GM12865 (cell line): ENCODE measurements around the gene CFAP57.

ENCODE experiments used
- DNase-seq: peaks from one replicate; pipeline ENCODE4 v3.0.0; 2010; ENCODE audit warnings: low read depth
- H3K4me3 ChIP-seq: 2 replicates; pipeline ENCODE4 v1.5.1; 2011; ENCODE audit warnings: mild to moderate bottlenecking, low read depth, low read length, control low read depth
- TF ChIP-seq, protein P1 (sequence below): IDR thresholded peaks from 2 replicates; pipeline ENCODE4 v1.5.1; 2011; ENCODE audit warnings: low read length, control low read depth, low read depth, inconsistent platforms; ENCODE audit not compliant: insufficient read depth; ENCODE audit errors: missing control alignments

CFAP57 gene

DNA sequence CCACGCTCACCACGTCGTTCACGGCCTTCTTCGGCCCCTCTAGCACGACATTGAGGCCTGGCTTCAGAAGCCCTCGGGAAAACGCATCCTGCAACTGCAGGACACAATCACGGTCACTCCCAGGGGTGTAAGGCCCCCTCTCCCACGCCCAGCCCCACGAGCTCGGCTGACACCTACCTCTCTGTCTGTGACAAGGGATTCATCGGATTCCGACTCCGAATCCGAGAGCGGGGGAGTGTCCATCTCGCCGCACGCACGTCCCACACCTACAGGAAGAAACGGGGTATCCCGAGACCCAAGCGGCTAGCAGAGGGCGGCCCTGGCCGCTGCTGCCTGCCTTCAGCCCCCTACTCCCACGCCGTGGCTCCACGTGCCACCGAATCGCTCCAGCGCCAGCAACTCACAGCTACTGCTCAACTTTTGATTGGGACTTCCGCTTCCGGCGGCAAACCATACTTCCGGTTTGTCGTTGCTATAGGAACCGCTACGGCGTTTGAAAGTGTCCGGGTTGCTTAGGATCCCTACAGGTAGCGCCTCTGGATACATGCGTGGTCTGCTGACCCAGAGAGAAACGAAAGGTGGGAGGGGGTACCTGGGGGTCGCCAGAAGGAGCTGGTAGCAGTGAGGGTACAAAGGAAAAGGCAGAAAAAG is at the start of gene CFAP57, which contains the start of gene EBNA1BP2:
TSS of gene CFAP57 (plus strand) at position 455 of the 651 bp plus-strand sequence. CDS start 424 bp downstream, outside the sequence.
TSS of gene EBNA1BP2 (minus strand) at position 415 of the 651 bp plus-strand sequence. CDS start at position 243, 172 bp downstream.
- TF ChIP-seq, protein P1, sequence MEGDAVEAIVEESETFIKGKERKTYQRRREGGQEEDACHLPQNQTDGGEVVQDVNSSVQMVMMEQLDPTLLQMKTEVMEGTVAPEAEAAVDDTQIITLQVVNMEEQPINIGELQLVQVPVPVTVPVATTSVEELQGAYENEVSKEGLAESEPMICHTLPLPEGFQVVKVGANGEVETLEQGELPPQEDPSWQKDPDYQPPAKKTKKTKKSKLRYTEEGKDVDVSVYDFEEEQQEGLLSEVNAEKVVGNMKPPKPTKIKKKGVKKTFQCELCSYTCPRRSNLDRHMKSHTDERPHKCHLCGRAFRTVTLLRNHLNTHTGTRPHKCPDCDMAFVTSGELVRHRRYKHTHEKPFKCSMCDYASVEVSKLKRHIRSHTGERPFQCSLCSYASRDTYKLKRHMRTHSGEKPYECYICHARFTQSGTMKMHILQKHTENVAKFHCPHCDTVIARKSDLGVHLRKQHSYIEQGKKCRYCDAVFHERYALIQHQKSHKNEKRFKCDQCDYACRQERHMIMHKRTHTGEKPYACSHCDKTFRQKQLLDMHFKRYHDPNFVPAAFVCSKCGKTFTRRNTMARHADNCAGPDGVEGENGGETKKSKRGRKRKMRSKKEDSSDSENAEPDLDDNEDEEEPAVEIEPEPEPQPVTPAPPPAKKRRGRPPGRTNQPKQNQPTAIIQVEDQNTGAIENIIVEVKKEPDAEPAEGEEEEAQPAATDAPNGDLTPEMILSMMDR, result no peak
- DNase-seq, result peak; percentile 95
- peak within 1 kb of the TSS; percentile 75 for H3K4me3 ChIP-seq

DNA sequence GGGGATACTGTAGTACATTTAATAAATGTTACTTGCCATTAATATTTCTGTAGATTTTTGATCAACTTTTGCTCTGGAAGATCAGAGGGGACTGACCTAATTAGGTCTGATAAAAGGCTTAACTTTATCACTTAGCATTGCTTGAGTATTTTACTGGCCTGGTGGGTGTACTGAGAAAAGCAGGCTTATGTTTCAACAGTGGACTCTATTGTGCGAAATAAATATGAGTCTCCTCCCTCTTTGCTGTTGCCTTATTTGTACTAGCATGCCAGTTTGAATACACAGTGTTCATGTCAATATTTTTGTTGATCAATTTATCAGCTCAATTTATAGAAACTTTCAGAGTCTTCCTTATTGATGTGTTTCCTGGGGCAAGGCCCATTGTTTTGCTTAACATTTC is 49.1 kb upstream of the CFAP57 start:
- no peak for DNase-seq

DNA sequence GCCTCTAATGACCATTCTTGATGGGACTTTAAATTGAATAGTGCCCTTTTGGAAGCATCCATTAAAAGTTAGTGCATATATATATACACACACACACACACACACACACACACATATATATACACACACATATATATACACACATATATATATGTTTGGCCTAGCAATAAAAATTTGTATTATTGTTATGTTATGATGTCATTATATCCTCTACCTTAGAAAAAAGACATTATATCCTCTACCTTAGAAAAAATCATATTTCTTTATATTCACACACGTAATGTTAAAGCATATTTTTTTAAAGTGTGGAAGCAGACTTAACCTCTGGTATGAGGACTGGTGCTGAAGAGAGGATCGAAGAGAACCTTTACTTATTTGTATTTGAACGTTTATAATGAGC is 43.3 kb upstream of the CFAP57 start:
- TF ChIP-seq, protein P1, result no peak
- DNase-seq, result no peak
- no peak overlapping the region for H3K4me3 ChIP-seq

More for the DNA sequence above, 49.1 kb upstream of the CFAP57 start:
- no peak overlapping the region for H3K4me3 ChIP-seq
- TF ChIP-seq, protein P1, result no peak

DNA sequence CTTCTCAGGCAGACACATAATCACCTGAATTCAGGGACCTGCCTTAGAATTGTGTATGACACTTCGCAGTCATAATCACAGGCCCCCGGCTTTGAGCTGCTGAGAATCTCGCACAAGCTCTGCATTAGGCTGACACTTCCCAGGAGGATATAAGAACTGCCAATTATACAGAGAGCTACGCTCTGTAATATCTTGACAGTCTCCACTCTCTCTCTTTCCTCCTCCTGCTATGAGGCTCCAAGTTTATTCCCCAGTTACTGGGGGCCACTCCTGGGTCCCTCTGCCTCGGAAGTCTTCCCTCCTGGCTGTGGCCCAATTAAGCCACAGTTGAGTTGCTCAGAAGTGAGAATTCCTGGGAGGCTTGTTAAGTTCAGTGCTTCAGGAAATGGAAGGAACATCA is 42.7 kb upstream of the CFAP57 start:
- no peak for DNase-seq
- TF ChIP-seq, protein P1, result no peak
- H3K4me3 ChIP-seq, result no peak overlapping the region

DNA sequence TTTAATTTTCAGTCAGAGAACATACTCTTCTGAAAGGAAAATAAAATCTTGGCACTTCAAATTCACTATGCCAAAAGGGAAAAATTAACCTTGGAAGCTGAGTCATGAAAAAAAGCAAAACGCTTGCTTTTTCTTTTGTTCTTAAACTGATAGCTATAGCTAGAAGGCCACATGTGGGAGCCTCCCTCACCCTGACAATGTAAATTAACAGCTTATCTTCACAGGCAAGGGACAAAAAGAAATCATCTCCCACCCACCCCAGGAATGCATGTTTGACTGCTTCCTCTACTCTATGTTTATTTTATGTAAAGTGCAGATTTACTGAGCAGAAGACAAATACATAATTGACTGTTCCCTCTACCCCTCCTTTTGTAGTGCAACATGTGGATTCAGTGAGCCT is 38.1 kb upstream of the CFAP57 start:
- TF ChIP-seq, protein P1, result no peak
- no peak overlapping the region for H3K4me3 ChIP-seq
- DNase-seq, result no peak

DNA sequence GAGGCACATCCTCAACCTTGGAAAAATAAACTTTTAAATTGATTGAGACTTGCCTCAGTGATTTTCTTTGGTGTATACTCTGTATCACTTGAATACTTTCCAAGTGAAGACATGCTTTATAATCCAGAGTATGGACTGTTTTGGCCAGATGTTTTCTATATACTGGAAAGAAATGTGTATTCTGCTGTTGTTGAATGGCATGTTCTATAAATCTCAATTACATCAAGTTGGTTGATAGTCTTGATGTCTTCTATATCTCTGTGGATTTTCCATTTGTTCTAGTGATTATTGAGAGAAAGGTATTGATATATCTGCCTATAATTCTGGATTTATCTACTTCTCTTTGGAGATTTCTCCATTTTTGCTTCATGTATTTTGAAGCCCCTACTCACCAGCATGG is 37.5 kb upstream of the CFAP57 start:
- TF ChIP-seq, protein P1, result no peak
- DNase-seq, result no peak
- no peak overlapping the region for H3K4me3 ChIP-seq
